GM23338 (cell line): ENCODE measurements around the gene MUTYH.

Source experiments
- CREB1 ChIP-seq: fragments of 250-450 bp; sonication (Bioruptor Pico); IDR thresholded peaks from 2 replicates; pipeline ENCODE4 v1.5.0; 2020; ENCODE audit warnings: low read depth, mild to moderate bottlenecking, moderate library complexity
- ETS1 ChIP-seq: IDR thresholded peaks from 2 replicates; pipeline ENCODE4 v1.6.1; 2016; ENCODE audit warnings: antibody characterized with exemption
- EZH2 ChIP-seq: fragments of 200-600 bp; sonication (generic); IDR thresholded peaks from one replicate; pipeline ENCODE4 v1.8.0; 2017; ENCODE audit warnings: antibody characterized with exemption, mild to moderate bottlenecking, low read depth; ENCODE audit not compliant: unreplicated experiment
- EZH2phosphoT487 ChIP-seq: fragments of 200-600 bp; sonication (generic); IDR thresholded peaks from one replicate; pipeline ENCODE4 v1.8.1; 2018; ENCODE audit warnings: antibody characterized with exemption; ENCODE audit not compliant: unreplicated experiment
- JUNB ChIP-seq: IDR thresholded peaks from one replicate; pipeline ENCODE4 v1.6.1; 2016; ENCODE audit warnings: antibody characterized with exemption; ENCODE audit not compliant: unreplicated experiment
- NANOG ChIP-seq: IDR thresholded peaks from 2 replicates; pipeline ENCODE4 v1.6.1; 2016; ENCODE audit warnings: antibody characterized with exemption, borderline replicate concordance
- POLR2AphosphoS5 ChIP-seq: IDR thresholded peaks from 2 replicates; pipeline ENCODE4 v1.6.1; 2016; ENCODE audit warnings: antibody characterized with exemption, low read depth
- TF ChIP-seq, protein P1 (sequence below), 2 experiments: fragments of 200-600 bp in 1 of 2; sonication (generic) in 1 of 2; conservative IDR thresholded peaks; 2 replicates each; pipeline versions ENCODE4 v1.5.1 to v1.6.1; 2016 to 2017; ENCODE audit warnings: antibody characterized with exemption in 2 of 2, low read depth in 2 of 2, mild to moderate bottlenecking in 2 of 2, moderate library complexity in 1 of 2
- TF ChIP-seq, protein P2 (sequence below): IDR thresholded peaks from one replicate; pipeline ENCODE4 v1.6.1; 2018; ENCODE audit warnings: antibody characterized with exemption; ENCODE audit not compliant: unreplicated experiment

DNA sequence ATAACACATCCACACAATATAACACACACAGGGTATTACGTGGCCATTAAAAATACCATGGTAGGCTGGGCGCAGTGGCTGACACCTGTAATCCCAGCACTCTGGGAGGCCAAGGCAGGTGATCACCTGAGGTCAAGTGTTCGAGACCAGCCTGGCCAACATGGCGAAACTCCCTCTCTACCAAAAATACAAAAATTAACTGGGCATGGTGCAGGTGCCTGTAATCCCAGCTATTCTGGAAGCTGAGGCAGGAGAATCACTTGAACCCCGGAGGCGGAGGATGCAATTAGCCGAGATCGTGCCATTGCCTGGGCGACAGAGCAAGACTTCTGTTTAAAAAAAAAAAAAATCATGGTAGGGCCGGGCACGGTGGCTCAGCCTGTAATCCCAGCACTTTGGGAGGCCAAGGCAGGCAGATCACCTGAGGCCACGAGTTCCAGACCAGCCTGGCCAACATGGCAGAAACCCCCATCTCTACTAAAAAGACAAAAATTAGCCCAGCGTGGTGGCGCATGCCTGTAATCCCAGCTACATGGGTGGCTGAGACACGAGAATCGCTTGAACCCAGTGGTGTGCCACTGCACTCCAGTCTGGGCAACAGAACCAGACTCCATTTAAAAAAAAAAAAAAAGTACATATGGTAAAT lies 37.6 kb downstream of the MUTYH start:
- TF ChIP-seq, protein P1, sequence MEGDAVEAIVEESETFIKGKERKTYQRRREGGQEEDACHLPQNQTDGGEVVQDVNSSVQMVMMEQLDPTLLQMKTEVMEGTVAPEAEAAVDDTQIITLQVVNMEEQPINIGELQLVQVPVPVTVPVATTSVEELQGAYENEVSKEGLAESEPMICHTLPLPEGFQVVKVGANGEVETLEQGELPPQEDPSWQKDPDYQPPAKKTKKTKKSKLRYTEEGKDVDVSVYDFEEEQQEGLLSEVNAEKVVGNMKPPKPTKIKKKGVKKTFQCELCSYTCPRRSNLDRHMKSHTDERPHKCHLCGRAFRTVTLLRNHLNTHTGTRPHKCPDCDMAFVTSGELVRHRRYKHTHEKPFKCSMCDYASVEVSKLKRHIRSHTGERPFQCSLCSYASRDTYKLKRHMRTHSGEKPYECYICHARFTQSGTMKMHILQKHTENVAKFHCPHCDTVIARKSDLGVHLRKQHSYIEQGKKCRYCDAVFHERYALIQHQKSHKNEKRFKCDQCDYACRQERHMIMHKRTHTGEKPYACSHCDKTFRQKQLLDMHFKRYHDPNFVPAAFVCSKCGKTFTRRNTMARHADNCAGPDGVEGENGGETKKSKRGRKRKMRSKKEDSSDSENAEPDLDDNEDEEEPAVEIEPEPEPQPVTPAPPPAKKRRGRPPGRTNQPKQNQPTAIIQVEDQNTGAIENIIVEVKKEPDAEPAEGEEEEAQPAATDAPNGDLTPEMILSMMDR (conservative IDR thresholded peaks at IDR 0.05; ENCODE audit: low read depth in 2 of 2): no peak
- TF ChIP-seq EZH2phosphoT487 (no peak), POLR2AphosphoS5 (no peak), CREB1 (no peak), EZH2 (no peak), NANOG (no peak), ETS1 (no peak), JUNB (no peak)
- TF ChIP-seq, protein P2, sequence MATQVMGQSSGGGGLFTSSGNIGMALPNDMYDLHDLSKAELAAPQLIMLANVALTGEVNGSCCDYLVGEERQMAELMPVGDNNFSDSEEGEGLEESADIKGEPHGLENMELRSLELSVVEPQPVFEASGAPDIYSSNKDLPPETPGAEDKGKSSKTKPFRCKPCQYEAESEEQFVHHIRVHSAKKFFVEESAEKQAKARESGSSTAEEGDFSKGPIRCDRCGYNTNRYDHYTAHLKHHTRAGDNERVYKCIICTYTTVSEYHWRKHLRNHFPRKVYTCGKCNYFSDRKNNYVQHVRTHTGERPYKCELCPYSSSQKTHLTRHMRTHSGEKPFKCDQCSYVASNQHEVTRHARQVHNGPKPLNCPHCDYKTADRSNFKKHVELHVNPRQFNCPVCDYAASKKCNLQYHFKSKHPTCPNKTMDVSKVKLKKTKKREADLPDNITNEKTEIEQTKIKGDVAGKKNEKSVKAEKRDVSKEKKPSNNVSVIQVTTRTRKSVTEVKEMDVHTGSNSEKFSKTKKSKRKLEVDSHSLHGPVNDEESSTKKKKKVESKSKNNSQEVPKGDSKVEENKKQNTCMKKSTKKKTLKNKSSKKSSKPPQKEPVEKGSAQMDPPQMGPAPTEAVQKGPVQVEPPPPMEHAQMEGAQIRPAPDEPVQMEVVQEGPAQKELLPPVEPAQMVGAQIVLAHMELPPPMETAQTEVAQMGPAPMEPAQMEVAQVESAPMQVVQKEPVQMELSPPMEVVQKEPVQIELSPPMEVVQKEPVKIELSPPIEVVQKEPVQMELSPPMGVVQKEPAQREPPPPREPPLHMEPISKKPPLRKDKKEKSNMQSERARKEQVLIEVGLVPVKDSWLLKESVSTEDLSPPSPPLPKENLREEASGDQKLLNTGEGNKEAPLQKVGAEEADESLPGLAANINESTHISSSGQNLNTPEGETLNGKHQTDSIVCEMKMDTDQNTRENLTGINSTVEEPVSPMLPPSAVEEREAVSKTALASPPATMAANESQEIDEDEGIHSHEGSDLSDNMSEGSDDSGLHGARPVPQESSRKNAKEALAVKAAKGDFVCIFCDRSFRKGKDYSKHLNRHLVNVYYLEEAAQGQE: no peak
